GM19239 (cell line): ENCODE data around the gene BCAS3.
"Not testable (repeated sequence)": the region's sequence is repeated elsewhere in the genome, so short reads cannot be mapped to it uniquely, and the experiment has no call there.

Experiments used
- DNase-seq: peaks from one replicate; pipeline ENCODE4 v3.0.0; 2011; ENCODE audit warnings: low spot score; ENCODE audit not compliant: insufficient read length
- FAIRE-seq: peaks from 2 replicates; lab custom pipeline; 2011; peaks lifted over from hg19 to GRCh38; lab: Jason Lieb, UNC

BCAS3 gene

GRCh38 chr17:60969500-60970037 lies 291.9 kb downstream of the BCAS3 start:
- FAIRE-seq (no peak), DNase-seq (no peak)

GRCh38 chr17:60970741-60971140 lies 293.1 kb downstream of the BCAS3 start:
- no peak for DNase-seq
- FAIRE-seq, result no peak

- FAIRE-seq, result no peak
- peak; percentile 17 for DNase-seq
Observed at GRCh38 chr17:60971515-60972369, 294.1 kb downstream of the BCAS3 start.

GRCh38 chr17:60976861-60977260 lies 299.2 kb downstream of the BCAS3 start:
- FAIRE-seq, DNase-seq: not testable (repeated sequence)

GRCh38 chr17:60989379-60989778 lies 311.7 kb downstream of the BCAS3 start:
- FAIRE-seq (no peak), DNase-seq (no peak)

- no peak for FAIRE-seq
- no peak for DNase-seq
Observed at GRCh38 chr17:60989846-60990245, 312.2 kb downstream of the BCAS3 start.

- DNase-seq, result no peak
- FAIRE-seq, result no peak
Observed at GRCh38 chr17:60993497-60993896, 315.8 kb downstream of the BCAS3 start.

GRCh38 chr17:60995680-60996079 lies 318.0 kb downstream of the BCAS3 start:
- no peak for FAIRE-seq

GRCh38 chr17:61000911-61001310 lies 323.3 kb downstream of the BCAS3 start:
- DNase-seq (no peak), FAIRE-seq (peak; percentile 64)

More at GRCh38 chr17:60995680-60996079, 318.0 kb downstream of the BCAS3 start:
- DNase-seq, result no peak

- no peak for DNase-seq
- peak; percentile 55 for FAIRE-seq
Observed at GRCh38 chr17:61002316-61002736, 324.7 kb downstream of the BCAS3 start.

- FAIRE-seq, result no peak
Observed at GRCh38 chr17:61005358-61005757, 327.7 kb downstream of the BCAS3 start.

GRCh38 chr17:61005958-61006357 lies 328.3 kb downstream of the BCAS3 start:
- DNase-seq, FAIRE-seq: not testable (repeated sequence)

More at GRCh38 chr17:61005358-61005757, 327.7 kb downstream of the BCAS3 start:
- DNase-seq, result no peak

GRCh38 chr17:61007980-61008379 lies 330.3 kb downstream of the BCAS3 start:
- DNase-seq (no peak), FAIRE-seq (peak; percentile 28)

- DNase-seq (no peak), FAIRE-seq (peak; percentile 79)
Observed at GRCh38 chr17:61009663-61010062, 332.0 kb downstream of the BCAS3 start.

GRCh38 chr17:61010661-61011170 lies 333.1 kb downstream of the BCAS3 start:
- FAIRE-seq (no peak), DNase-seq (no peak)

GRCh38 chr17:61011251-61011650 lies 333.6 kb downstream of the BCAS3 start:
- no peak for FAIRE-seq
- DNase-seq, result no peak

GRCh38 chr17:61015966-61016365 lies 338.3 kb downstream of the BCAS3 start:
- FAIRE-seq, result no peak
- DNase-seq, result no peak

- FAIRE-seq (no peak), DNase-seq (no peak)
Observed at GRCh38 chr17:61017317-61018006, 339.8 kb downstream of the BCAS3 start.

- FAIRE-seq (no peak), DNase-seq (no peak)
Observed at GRCh38 chr17:61018938-61019337, 341.3 kb downstream of the BCAS3 start.

GRCh38 chr17:61023996-61024395 lies 346.3 kb downstream of the BCAS3 start:
- DNase-seq (no peak), FAIRE-seq (no peak)

GRCh38 chr17:61026818-61027217 lies 349.2 kb downstream of the BCAS3 start:
- DNase-seq (no peak), FAIRE-seq (peak; percentile 61)
